Subcutaneous adipose tissue (tissue), 4 donors: Measurements from ENCODE around the gene RAP1GAP2. TPM values are rescaled to one million over a fixed set of nuclear protein-coding genes. Genes with fewer than 3 reads are reported as not detected.

Source experiments
- total RNA-seq, 4 donors: library from RNA; depleted of rRNA; stranded (reverse); fragments of >200 nt; gene quantifications; one replicate each; pipeline ENCODE4 v1.1.0, GENCODE V29; 2016
- TF ChIP-seq, protein P1 (sequence below): fragments of 450-650 bp; IDR thresholded peaks from one replicate; pipeline ENCODE4 v1.5.1; 2016; ENCODE audit warnings: low read depth, mild to moderate bottlenecking, control low read depth, antibody characterized with exemption, moderate library complexity

Gene RAP1GAP2
- total RNA-seq, 4 donors from 2014 or later = 1.9 to 6.1 (median 3.4) TPM

DNA sequence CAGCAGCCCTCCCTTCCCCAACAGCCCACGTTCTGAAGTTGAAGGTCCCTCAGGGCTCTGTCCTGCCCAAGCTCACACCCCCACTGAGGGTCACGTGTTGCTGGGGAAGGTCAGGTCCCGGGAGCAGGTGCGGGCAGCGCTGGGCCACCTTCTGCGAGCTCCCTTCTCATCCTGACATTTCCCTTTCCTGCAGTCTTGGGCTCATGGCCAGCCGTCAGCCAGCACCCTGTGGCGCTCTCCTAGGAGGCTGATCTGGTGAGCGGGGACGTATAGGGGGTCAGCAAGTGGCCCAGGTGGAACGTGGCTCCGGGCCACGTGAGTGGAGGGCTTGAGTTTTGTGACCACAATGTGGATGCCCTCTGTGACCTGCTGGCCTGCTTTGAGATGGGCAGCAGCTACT lies 73.4 kb downstream of the RAP1GAP2 start:
- TF ChIP-seq, protein P1, sequence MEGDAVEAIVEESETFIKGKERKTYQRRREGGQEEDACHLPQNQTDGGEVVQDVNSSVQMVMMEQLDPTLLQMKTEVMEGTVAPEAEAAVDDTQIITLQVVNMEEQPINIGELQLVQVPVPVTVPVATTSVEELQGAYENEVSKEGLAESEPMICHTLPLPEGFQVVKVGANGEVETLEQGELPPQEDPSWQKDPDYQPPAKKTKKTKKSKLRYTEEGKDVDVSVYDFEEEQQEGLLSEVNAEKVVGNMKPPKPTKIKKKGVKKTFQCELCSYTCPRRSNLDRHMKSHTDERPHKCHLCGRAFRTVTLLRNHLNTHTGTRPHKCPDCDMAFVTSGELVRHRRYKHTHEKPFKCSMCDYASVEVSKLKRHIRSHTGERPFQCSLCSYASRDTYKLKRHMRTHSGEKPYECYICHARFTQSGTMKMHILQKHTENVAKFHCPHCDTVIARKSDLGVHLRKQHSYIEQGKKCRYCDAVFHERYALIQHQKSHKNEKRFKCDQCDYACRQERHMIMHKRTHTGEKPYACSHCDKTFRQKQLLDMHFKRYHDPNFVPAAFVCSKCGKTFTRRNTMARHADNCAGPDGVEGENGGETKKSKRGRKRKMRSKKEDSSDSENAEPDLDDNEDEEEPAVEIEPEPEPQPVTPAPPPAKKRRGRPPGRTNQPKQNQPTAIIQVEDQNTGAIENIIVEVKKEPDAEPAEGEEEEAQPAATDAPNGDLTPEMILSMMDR = no peak

DNA sequence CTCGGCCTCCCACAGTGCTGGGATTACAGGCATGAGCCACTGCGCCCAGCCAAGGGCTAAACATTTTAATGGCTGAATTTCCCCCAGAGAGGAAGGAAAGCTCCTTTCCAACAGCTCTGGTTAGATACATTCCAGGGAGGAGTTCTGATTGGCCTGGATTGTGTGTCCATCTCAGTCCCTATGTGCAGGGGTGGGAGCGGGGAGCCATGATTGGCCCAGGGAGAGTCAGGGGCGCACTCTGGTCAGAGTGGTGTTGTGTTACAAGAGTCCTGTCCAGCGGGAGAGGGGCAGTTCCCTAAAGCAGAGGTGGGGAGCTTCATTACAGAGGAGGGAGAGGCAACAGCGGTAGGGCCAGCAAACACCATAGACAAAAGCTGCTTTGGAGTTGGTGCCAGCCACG lies 75.0 kb downstream of the RAP1GAP2 start:
- TF ChIP-seq, protein P1 = no peak

DNA sequence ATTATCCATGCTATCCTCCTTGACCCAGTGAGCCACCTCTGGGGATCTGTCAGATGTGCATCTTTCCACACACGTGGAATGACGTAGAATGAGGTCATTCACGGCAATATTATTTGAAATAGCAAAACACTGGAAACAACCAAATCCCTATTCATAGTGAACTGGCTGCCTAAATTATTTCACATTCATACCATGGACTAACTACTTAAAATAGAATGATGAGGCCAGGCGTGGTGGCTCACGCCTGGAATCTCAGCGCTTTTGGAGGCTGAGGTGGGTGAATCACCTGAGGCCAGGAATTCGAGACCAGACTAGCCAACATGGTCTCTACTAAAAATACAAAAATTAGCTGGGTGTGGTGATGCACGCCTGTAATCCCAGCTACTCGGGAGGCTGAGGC lies 75.5 kb downstream of the RAP1GAP2 start:
- TF ChIP-seq, protein P1 = no peak

DNA sequence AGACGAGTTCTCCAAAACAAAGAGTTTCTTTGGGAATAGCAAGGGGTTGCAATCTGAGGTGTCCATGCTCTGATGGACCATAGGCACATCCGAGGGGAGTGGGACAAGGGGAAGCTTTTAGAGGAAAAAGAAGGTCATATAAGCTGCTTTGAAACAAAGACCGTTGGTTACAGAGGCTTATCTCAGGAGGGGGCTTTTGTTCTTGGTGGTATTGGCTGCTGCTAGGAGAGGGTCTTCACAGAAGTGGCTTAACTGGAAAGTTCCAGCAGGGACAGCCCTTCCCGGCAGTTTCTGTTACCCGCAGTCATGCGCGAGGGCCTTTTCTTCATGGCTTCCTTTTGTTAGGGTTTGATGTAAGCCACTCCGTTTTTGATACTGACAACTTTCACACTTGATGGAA lies 76.0 kb downstream of the RAP1GAP2 start:
- TF ChIP-seq, protein P1 = no peak

DNA sequence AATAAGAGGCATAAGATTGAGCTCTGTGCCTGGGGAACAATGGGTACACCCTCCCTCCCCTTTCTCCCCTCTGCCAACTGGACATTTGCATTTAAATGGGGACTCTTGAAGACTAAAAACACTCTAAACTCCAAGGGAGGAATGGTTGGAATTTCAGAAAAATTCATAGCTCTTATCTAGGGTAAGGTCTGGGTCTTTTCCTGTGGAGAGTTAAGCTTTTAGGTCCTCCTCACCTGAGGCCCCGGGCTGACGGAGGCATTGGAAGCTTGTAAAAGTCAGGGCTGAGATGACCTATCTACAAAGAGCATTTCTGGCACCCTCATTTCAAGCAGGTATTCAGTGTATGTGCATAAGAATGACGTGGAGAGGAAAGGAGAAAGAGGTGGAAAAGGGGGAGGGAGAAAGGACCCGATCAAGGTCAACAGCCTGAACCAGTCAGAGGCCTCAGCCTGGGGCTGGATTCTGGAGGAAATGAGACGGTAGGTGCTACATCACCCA lies 78.0 kb downstream of the RAP1GAP2 start:
- TF ChIP-seq, protein P1 = no peak

DNA sequence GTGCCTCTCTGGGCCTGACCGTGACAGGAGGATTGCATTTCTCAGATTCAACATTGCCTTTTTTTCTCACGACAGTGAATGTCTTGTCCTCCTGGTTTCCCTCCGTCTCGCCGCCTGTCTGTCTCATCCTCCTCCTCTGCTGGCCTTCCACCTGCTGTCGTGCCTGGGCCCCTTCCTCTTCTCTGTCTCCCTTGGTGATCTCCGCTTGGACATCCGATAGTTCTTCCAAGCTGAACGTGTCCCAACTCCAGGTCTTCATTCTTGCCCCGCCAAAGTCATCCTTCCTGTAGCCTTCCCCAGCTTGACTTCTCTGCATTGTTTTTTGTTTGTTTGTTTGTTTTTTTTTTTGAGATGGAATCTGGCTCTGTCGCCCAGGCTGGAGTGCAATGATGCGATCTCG lies 79.4 kb downstream of the RAP1GAP2 start:
- TF ChIP-seq, protein P1 = no peak

DNA sequence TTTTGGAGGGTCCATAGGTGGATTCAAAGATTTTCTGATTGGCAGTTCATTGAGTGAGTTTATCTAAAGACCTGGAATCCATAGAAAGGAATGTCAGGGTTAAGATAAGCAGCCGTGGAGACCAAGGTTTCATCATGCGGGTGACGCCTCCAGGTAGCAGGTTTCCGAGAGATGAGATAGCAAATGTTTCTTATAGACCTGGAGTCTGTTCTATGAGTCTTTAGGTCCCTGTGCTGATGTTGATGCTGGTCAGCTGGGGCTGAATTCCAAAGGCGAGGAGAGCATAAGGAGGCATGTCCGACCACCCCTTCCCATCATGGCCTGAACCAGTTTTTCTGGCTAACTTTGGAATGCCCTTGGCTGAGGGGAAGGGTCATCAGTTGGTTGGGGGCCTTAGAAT lies 80.2 kb downstream of the RAP1GAP2 start:
- TF ChIP-seq, protein P1 = no peak
